GM12892 (cell line): ENCODE data around the gene RHD.
"Not testable (repeated sequence)": the region's sequence is repeated elsewhere in the genome, so short reads cannot be mapped to it uniquely, and the experiment has no call there.

ENCODE experiments used
- POLR2A ChIP-seq: IDR thresholded peaks from 2 replicates; pipeline ENCODE4 v1.6.1; 2011; ENCODE audit warnings: low read depth, low read length, control low read depth
- POLR2AphosphoS5 ChIP-seq: IDR thresholded peaks from 2 replicates; pipeline ENCODE4 v1.6.1; 2011; ENCODE audit warnings: low read depth, low read length, control low read depth
- TAF1 ChIP-seq: IDR thresholded peaks from 2 replicates; pipeline ENCODE4 v1.6.1; 2011; ENCODE audit warnings: low read depth, mild to moderate bottlenecking, control low read depth, low read length, borderline replicate concordance

DNA sequence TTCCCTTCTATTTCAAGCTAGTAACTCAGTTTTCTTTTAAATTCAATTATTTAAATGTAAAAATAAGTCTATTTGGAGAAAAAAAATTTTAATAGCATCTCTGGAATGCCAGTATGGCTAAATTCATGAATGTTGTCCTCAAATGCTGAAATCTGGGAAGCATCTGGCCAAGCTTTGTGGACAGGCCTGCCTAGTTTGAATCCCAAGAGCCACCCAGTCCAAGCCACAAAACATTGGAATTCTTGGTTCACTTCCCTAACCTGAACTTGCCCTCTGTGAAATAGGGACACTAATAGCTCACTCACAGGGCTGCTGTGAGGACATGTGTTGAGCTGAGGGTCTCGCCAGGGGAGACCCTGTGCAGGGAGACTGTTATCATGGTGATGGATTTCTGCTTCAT, 37.2 kb downstream of the RHD start:
- TF ChIP-seq POLR2A, POLR2AphosphoS5, TAF1: not testable (repeated sequence)
